MM.1S (cell line): Measurements from ENCODE around the gene VGF.

ENCODE experiments used
- DNase-seq: peaks from one replicate; pipeline ENCODE4 v3.0.0-alpha.2; 2015
- H2AFZ ChIP-seq: fragments of 300-600 bp; sonication (generic); 2 replicates; pipeline ENCODE4 v1.6.0; 2016; ENCODE audit warnings: antibody characterized with exemption, low read length
- H3F3A ChIP-seq: fragments of 300-600 bp; sonication (generic); 2 replicates; pipeline ENCODE4 v1.6.1; 2016; ENCODE audit warnings: mild to moderate bottlenecking, antibody characterized with exemption, low read length, moderate library complexity, mixed read lengths; ENCODE audit not compliant: insufficient read depth
- H3K27ac ChIP-seq: fragments of 300-600 bp; sonication (generic); 2 replicates; pipeline ENCODE4 v1.5.1; 2016; ENCODE audit warnings: mild to moderate bottlenecking, low read length
- H3K27me3 ChIP-seq: fragments of 300-600 bp; sonication (generic); replicated peaks from 2 replicates; pipeline ENCODE4 v1.6.0; 2016; ENCODE audit warnings: low read length; ENCODE audit not compliant: insufficient read depth
- H3K36me3 ChIP-seq: fragments of 300-600 bp; sonication (generic); replicated peaks from 2 replicates; pipeline ENCODE4 v1.6.1; 2016; ENCODE audit warnings: mild to moderate bottlenecking, low read length, mixed read lengths; ENCODE audit not compliant: insufficient read depth
- H3K4me1 ChIP-seq: fragments of 300-600 bp; sonication (generic); 2 replicates; pipeline ENCODE4 v1.6.1; 2016; ENCODE audit warnings: low read length, mixed read lengths
- H3K4me2 ChIP-seq: fragments of 300-600 bp; sonication (generic); 2 replicates; pipeline ENCODE4 v1.6.0; 2016; ENCODE audit warnings: low read depth, low read length
- H3K4me3 ChIP-seq: fragments of 300-600 bp; sonication (generic); 2 replicates; pipeline ENCODE4 v1.5.1; 2016; ENCODE audit warnings: low read length, mixed read lengths
- H3K79me2 ChIP-seq: fragments of 300-600 bp; sonication (generic); 2 replicates; pipeline ENCODE4 v1.6.1; 2016; ENCODE audit warnings: mixed run types, low read length, mixed read lengths
- H3K9ac ChIP-seq: fragments of 300-600 bp; sonication (generic); 2 replicates; pipeline ENCODE4 v1.6.1; 2016; ENCODE audit warnings: low read length, mixed read lengths
- H3K9me2 ChIP-seq: fragments of 300-600 bp; sonication (generic); replicated peaks from 2 replicates; pipeline ENCODE4 v1.6.1; 2016; ENCODE audit warnings: mild to moderate bottlenecking, low read length, mixed read lengths; ENCODE audit not compliant: insufficient read depth
- H3K9me3 ChIP-seq: fragments of 300-600 bp; sonication (generic); replicated peaks from 2 replicates; pipeline ENCODE4 v1.6.1; 2016; ENCODE audit warnings: mild to moderate bottlenecking, low read length, mixed read lengths; ENCODE audit not compliant: insufficient read depth
- H4K20me1 ChIP-seq: fragments of 300-600 bp; sonication (generic); 2 replicates; pipeline ENCODE4 v1.6.1; 2016; ENCODE audit warnings: mild to moderate bottlenecking, low read length, moderate library complexity, mixed read lengths; ENCODE audit not compliant: insufficient read depth
- CTCF ChIP-seq: fragments of 300-600 bp; sonication (generic); IDR thresholded peaks from 2 replicates; pipeline ENCODE4 v1.5.1; 2016; ENCODE audit warnings: antibody characterized with exemption, low read length, mixed read lengths
- EZH2 ChIP-seq: fragments of 300-600 bp; sonication (generic); optimal IDR thresholded peaks from 2 replicates; pipeline ENCODE3; 2017; ENCODE audit warnings: low read depth, mild to moderate bottlenecking, antibody characterized with exemption, low read length, mixed read lengths
- EZH2phosphoT487 ChIP-seq: fragments of 300-600 bp; sonication (generic); IDR thresholded peaks from 2 replicates; pipeline ENCODE4 v1.6.1; 2018; ENCODE audit warnings: antibody characterized with exemption, low read length

VGF gene

GRCh38 chr7:101160910-101161309 is 4.5 kb downstream of the VGF start:
- H3K4me1 ChIP-seq = peaks cover 3% of the 10 kb centered on the region; the same call in 1 of the 2 replicates
- no peaks in the 10 kb centered on the region for H4K20me1 ChIP-seq
- H3K4me3 ChIP-seq = no peak overlapping the region
- no peaks in the 10 kb centered on the region for H3F3A ChIP-seq
- TF ChIP-seq EZH2 = no peak
- TF ChIP-seq EZH2phosphoT487 = no peak
- TF ChIP-seq CTCF = no peak
- no peak overlapping the region for H3K9ac ChIP-seq
- H3K27me3 ChIP-seq = peaks cover 29% of the 10 kb centered on the region
- H3K9me3 ChIP-seq = no peaks in the 10 kb centered on the region
- H3K36me3 ChIP-seq = no peaks in the 10 kb centered on the region
- no peaks in the 10 kb centered on the region for H3K9me2 ChIP-seq
- H3K79me2 ChIP-seq = no peaks in the 10 kb centered on the region
- no peak overlapping the region for H3K4me2 ChIP-seq
- no peak for DNase-seq
- no peak overlapping the region for H3K27ac ChIP-seq
- no peak overlapping the region for H2AFZ ChIP-seq

GRCh38 chr7:101159696-101160674 is 5.4 kb downstream of the VGF start:
- H3K4me2 ChIP-seq = no peak overlapping the region
- no peak overlapping the region for H3K9ac ChIP-seq
- no peaks in the 10 kb centered on the region for H3K9me2 ChIP-seq
- H2AFZ ChIP-seq = no peak overlapping the region
- H3K27me3 ChIP-seq = peaks cover 23% of the 10 kb centered on the region
- H3K4me3 ChIP-seq = no peak overlapping the region
- DNase-seq = no peak
- peaks cover 4% of the 10 kb centered on the region for H3K4me1 ChIP-seq
- no peaks in the 10 kb centered on the region for H3K9me3 ChIP-seq
- H4K20me1 ChIP-seq = no peaks in the 10 kb centered on the region
- no peaks in the 10 kb centered on the region for H3K36me3 ChIP-seq
- no peak for TF ChIP-seq EZH2
- TF ChIP-seq CTCF = no peak
- no peak for TF ChIP-seq EZH2phosphoT487
- no peak overlapping the region for H3K27ac ChIP-seq
- H3K79me2 ChIP-seq = no peaks in the 10 kb centered on the region
- H3F3A ChIP-seq = no peaks in the 10 kb centered on the region

- no peak overlapping the region for H3K9ac ChIP-seq
- no peak overlapping the region for H2AFZ ChIP-seq
- H3K4me3 ChIP-seq = no peak overlapping the region
- H3K79me2 ChIP-seq = no peaks in the 10 kb centered on the region
- H3K4me1 ChIP-seq = peaks cover 9% of the 10 kb centered on the region; the same call in 1 of the 2 replicates
- peaks cover 21% of the 10 kb centered on the region for H3K27me3 ChIP-seq
- no peak for TF ChIP-seq CTCF
- no peak for TF ChIP-seq EZH2phosphoT487
- TF ChIP-seq EZH2 = no peak
- no peaks in the 10 kb centered on the region for H3K9me2 ChIP-seq
- H3F3A ChIP-seq = no peaks in the 10 kb centered on the region
- H3K27ac ChIP-seq = no peak overlapping the region
- H3K4me2 ChIP-seq = no peak overlapping the region
- H3K9me3 ChIP-seq = no peaks in the 10 kb centered on the region
- DNase-seq = no peak
- H3K36me3 ChIP-seq = no peaks in the 10 kb centered on the region
- H4K20me1 ChIP-seq = no peaks in the 10 kb centered on the region
Measured at GRCh38 chr7:101156866-101157589, 8.3 kb downstream of the VGF start.
